ENCODE measurements around the gene CAMK2G. TPM values are rescaled to one million over a fixed set of nuclear protein-coding genes. Genes with fewer than 3 reads are reported as not detected.

The CAMK2G gene
- total RNA-seq, 1 experiment from 2014 or later, result 179 TPM

DNA sequence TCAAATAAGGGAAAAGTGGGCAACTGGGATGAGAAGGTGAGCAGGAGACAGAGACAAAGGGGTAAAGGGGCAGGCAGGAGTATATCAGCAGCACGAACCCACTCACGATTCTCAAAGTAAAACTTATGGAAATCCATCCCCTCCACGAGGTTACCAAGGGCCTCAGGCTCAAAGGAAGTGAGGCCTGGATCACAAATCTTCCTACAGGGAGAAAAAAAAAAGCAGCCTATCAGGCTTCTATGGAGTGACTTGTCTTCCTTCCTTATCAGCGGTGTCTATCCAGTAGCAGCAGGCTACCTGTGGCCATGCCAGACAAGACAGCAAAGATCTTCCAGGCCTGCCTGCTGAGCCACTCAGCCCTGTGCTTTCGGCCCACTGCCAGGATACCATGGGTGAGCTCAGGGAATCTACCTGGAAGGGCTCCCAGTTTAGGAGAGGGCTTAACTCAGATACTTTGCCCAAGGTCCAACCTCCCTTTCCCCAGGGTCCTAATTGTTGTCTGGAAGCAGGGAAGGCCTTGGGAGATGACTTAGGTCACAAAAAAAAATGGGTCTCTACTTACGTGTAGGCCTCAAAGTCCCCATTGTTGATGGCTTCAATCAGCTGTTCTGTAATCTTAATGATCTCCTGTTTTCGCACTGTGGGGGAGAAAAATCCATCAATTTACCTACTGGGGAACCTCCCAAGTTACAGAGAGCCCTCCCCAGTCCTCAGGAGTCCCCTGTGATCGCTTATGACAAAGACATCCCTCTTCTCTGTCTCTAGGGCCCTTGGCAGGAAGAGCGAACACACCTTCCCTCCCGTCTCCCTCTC lies 57.2 kb downstream of the CAMK2G start:
- no peak overlapping the region for H3K27ac ChIP-seq (ENCODE audit: low read length)
- H3K4me3 ChIP-seq (ENCODE audit: low read length), result no peak overlapping the region
- BruUV-seq (replicated peaks), result no TSS peak
- H3K36me3 ChIP-seq (ENCODE audit: low read depth, low read length), result peaks cover 56% of the 10 kb centered on the region
- no peaks in the 10 kb centered on the region for H3K9me3 ChIP-seq (ENCODE audit: low read length)
- intact Hi-C loops (cut with micrococcal nuclease), result no loop called here
- peaks cover 22% of the 10 kb centered on the region for H3K4me1 ChIP-seq (ENCODE audit: insufficient read depth, low read length)
- CTCF ChIA-PET, result interaction anchor here (0.9 to 3.2 kb wide), 3 partner anchors 11 to 62 kb away, joined by 3 to 32 read pairs (median 3); partner anchors contain the start of gene CHCHD1
- no peak overlapping the region for H3K4me2 ChIP-seq (ENCODE audit: low read length)
- POLR2A ChIA-PET (ENCODE audit: unreplicated experiment), result interaction anchor here (0.6 kb wide), 2 partner anchors 35 to 94 kb away, joined by 3 to 6 read pairs; no protein-coding TSS in a partner anchor
- H3K9me2 ChIP-seq (replicated peaks; ENCODE audit: low read length), result no peaks in the 10 kb centered on the region
- no peaks in the 10 kb centered on the region for H3K27me3 ChIP-seq (ENCODE audit: low read length)
- no peak overlapping the region for H3K9ac ChIP-seq (ENCODE audit: low read length)
- H3F3A ChIP-seq (ENCODE audit: low read length, unreplicated experiment), result peaks cover 14% of the 10 kb centered on the region
- no peaks in the 10 kb centered on the region for H3K79me2 ChIP-seq (ENCODE audit: low read length)
- peaks cover 3% of the 10 kb centered on the region; the same call in 1 of the 2 replicates for H4K20me1 ChIP-seq (ENCODE audit: low read length)
- no peak overlapping the region for H2AFZ ChIP-seq (ENCODE audit: low read length)
- DNase-seq (no peak), ATAC-seq (no peak)
- TF ChIP-seq EZH2phosphoT487 (IDR thresholded peaks at IDR 0.05; ENCODE audit: borderline replicate concordance, low read length) (no peak), CTCF (conservative IDR thresholded peaks at IDR 0.05; ENCODE audit: low read depth, low read length) (no peak), EZH2 (IDR thresholded peaks at IDR 0.05; ENCODE audit: low read length, unreplicated experiment) (no peak)

- Histone ChIP-seq H3F3A (ENCODE audit: low read length, unreplicated experiment) (peaks cover 14% of the 10 kb centered on the region), H3K9me3 (ENCODE audit: low read length) (no peaks in the 10 kb centered on the region), H3K36me3 (ENCODE audit: low read depth, low read length) (peaks cover 45% of the 10 kb centered on the region), H3K9me2 (replicated peaks; ENCODE audit: low read length) (no peaks in the 10 kb centered on the region), H3K79me2 (ENCODE audit: low read length) (peaks cover 5% of the 10 kb centered on the region), H3K27me3 (ENCODE audit: low read length) (no peaks in the 10 kb centered on the region), H3K9ac (ENCODE audit: low read length) (no peak overlapping the region), H3K4me1 (ENCODE audit: insufficient read depth, low read length) (peaks cover 14% of the 10 kb centered on the region), H2AFZ (ENCODE audit: low read length) (no peak overlapping the region), H3K27ac (ENCODE audit: low read length) (no peak overlapping the region), H4K20me1 (ENCODE audit: low read length) (peaks cover 3% of the 10 kb centered on the region; the same call in 1 of the 2 replicates), H3K4me3 (ENCODE audit: low read length) (no peak overlapping the region), H3K4me2 (ENCODE audit: low read length) (no peak overlapping the region)
- no peak for DNase-seq
- intact Hi-C loops (cut with micrococcal nuclease), result no loop called here
- no peak for ATAC-seq
- no peak for TF ChIP-seq CTCF (conservative IDR thresholded peaks at IDR 0.05; ENCODE audit: low read depth, low read length)
- no peak for TF ChIP-seq EZH2phosphoT487 (IDR thresholded peaks at IDR 0.05; ENCODE audit: borderline replicate concordance, low read length)
- ChIA-PET POLR2A (ENCODE audit: unreplicated experiment) (interaction anchor here (0.6 kb wide), 1 partner anchor 9 kb away, joined by 3 read pairs; no protein-coding TSS in a partner anchor), CTCF (no interaction called here)
- no TSS peak for BruUV-seq (replicated peaks)
Observed at GRCh38 chr10:73815719-73816030, 58.7 kb downstream of the CAMK2G start.
